Choroid plexus epithelial cell (primary cell): ENCODE data around the gene FILIP1L.
A peak's percentile ranks its signal among the peaks of the same experiment; 100 is the strongest.

Experiments
- DNase-seq: peaks from one replicate; pipeline ENCODE4 v3.0.0-alpha.2; 2010; ENCODE audit warnings: low read depth
- H3K4me3 ChIP-seq: 2 replicates; pipeline ENCODE4 v1.5.1; 2011; ENCODE audit warnings: low read depth, mild to moderate bottlenecking, control low read depth, low read length, moderate library complexity
- CTCF ChIP-seq: conservative IDR thresholded peaks from 2 replicates; pipeline ENCODE4 v1.5.1; 2011; ENCODE audit warnings: low read depth, mild to moderate bottlenecking, control low read depth, inconsistent platforms, low read length, moderate library complexity

The FILIP1L gene

GRCh38 chr3:99803297-99803696 lies 311.0 kb downstream of the FILIP1L start:
- no peak for TF ChIP-seq CTCF
- no peak for DNase-seq
- no peak overlapping the region for H3K4me3 ChIP-seq

GRCh38 chr3:99799422-99799821 lies 314.9 kb downstream of the FILIP1L start:
- TF ChIP-seq CTCF, result no peak
- no peak for DNase-seq
- H3K4me3 ChIP-seq, result no peak overlapping the region

- TF ChIP-seq CTCF, result no peak
- no peak for DNase-seq
- H3K4me3 ChIP-seq, result no peak overlapping the region
Measured at GRCh38 chr3:99795573-99795972, 318.7 kb downstream of the FILIP1L start.

GRCh38 chr3:99794485-99794884 lies 319.8 kb downstream of the FILIP1L start:
- no peak overlapping the region for H3K4me3 ChIP-seq
- TF ChIP-seq CTCF, result no peak
- no peak for DNase-seq

- H3K4me3 ChIP-seq, result no peak overlapping the region
- TF ChIP-seq CTCF, result peak; percentile 88
- peak; percentile 88 for DNase-seq
Measured at GRCh38 chr3:99789011-99789721, 325.1 kb downstream of the FILIP1L start.
